HUES6 (cell line): ENCODE results near the gene TCF25.

Experiments
- H3K27ac ChIP-seq: 2 replicates; pipeline ENCODE4 v1.7.0; 2013; ENCODE audit warnings: low read depth, mild to moderate bottlenecking, low read length, inconsistent platforms
- H3K27me3 ChIP-seq: 2 replicates; pipeline ENCODE4 v1.6.1; 2013; ENCODE audit warnings: low read length; ENCODE audit not compliant: control insufficient read depth, insufficient read depth
- H3K36me3 ChIP-seq: 2 replicates; pipeline ENCODE4 v1.6.1; 2013; ENCODE audit warnings: low read length; ENCODE audit not compliant: control insufficient read depth, insufficient read depth
- H3K4me1 ChIP-seq: 2 replicates; pipeline ENCODE4 v1.6.1; 2013; ENCODE audit warnings: low read length; ENCODE audit not compliant: control insufficient read depth, insufficient read depth
- H3K4me3 ChIP-seq: 2 replicates; pipeline ENCODE4 v1.5.1; 2013; ENCODE audit warnings: low read depth, low read length
- H3K9ac ChIP-seq: one replicate; pipeline ENCODE4 v1.6.1; 2013; ENCODE audit warnings: mild to moderate bottlenecking, low read length
- H3K9me3 ChIP-seq: 2 replicates; pipeline ENCODE4 v1.6.1; 2013; ENCODE audit warnings: low read depth, low read length; ENCODE audit not compliant: control insufficient read depth, insufficient read depth

The TCF25 gene

GRCh38 chr16:89887243-89887642 lies 13.9 kb downstream of the TCF25 start:
- peaks cover 78% of the 10 kb centered on the region for H3K36me3 ChIP-seq
- H3K4me3 ChIP-seq, result no peak overlapping the region
- no peaks in the 10 kb centered on the region for H3K4me1 ChIP-seq
- no peaks in the 10 kb centered on the region for H3K9me3 ChIP-seq
- H3K27ac ChIP-seq, result no peak overlapping the region
- H3K27me3 ChIP-seq, result no peaks in the 10 kb centered on the region
- no peak overlapping the region for H3K9ac ChIP-seq

- peaks cover 77% of the 10 kb centered on the region for H3K36me3 ChIP-seq
- H3K9me3 ChIP-seq, result no peaks in the 10 kb centered on the region
- H3K4me1 ChIP-seq, result no peaks in the 10 kb centered on the region
- H3K9ac ChIP-seq, result no peak overlapping the region
- no peak overlapping the region for H3K4me3 ChIP-seq
- H3K27ac ChIP-seq, result no peak overlapping the region
- H3K27me3 ChIP-seq, result no peaks in the 10 kb centered on the region
Observed at GRCh38 chr16:89890200-89890599, 16.8 kb downstream of the TCF25 start.

GRCh38 chr16:89890886-89891657 lies 17.7 kb downstream of the TCF25 start:
- Histone ChIP-seq H3K9me3 (no peaks in the 10 kb centered on the region), H3K4me3 (no peak overlapping the region), H3K27ac (no peak overlapping the region), H3K9ac (no peak overlapping the region), H3K4me1 (no peaks in the 10 kb centered on the region), H3K27me3 (no peaks in the 10 kb centered on the region), H3K36me3 (peaks cover 78% of the 10 kb centered on the region)

GRCh38 chr16:89892055-89892630 lies 18.8 kb downstream of the TCF25 start:
- Histone ChIP-seq H3K4me3 (no peak overlapping the region), H3K4me1 (no peaks in the 10 kb centered on the region), H3K9me3 (no peaks in the 10 kb centered on the region), H3K9ac (no peak overlapping the region), H3K27ac (no peak overlapping the region), H3K36me3 (peaks cover 79% of the 10 kb centered on the region), H3K27me3 (no peaks in the 10 kb centered on the region)

GRCh38 chr16:89892635-89893034 lies 19.2 kb downstream of the TCF25 start:
- Histone ChIP-seq H3K4me1 (no peaks in the 10 kb centered on the region), H3K9me3 (no peaks in the 10 kb centered on the region), H3K27me3 (no peaks in the 10 kb centered on the region), H3K4me3 (no peak overlapping the region), H3K36me3 (peaks cover 79% of the 10 kb centered on the region), H3K9ac (no peak overlapping the region), H3K27ac (no peak overlapping the region)

GRCh38 chr16:89893642-89894548 lies 20.5 kb downstream of the TCF25 start:
- H3K4me1 ChIP-seq, result no peaks in the 10 kb centered on the region
- H3K9me3 ChIP-seq, result no peaks in the 10 kb centered on the region
- no peaks in the 10 kb centered on the region for H3K27me3 ChIP-seq
- H3K4me3 ChIP-seq, result no peak overlapping the region
- H3K9ac ChIP-seq, result no peak overlapping the region
- peaks cover 82% of the 10 kb centered on the region for H3K36me3 ChIP-seq
- H3K27ac ChIP-seq, result 0 out of 2 replicates have a peak overlapping the region, but pooled peaks have one; percentile 9

- Histone ChIP-seq H3K4me3 (no peak overlapping the region), H3K9me3 (no peaks in the 10 kb centered on the region), H3K36me3 (peaks cover 85% of the 10 kb centered on the region), H3K27me3 (no peaks in the 10 kb centered on the region), H3K27ac (no peak overlapping the region), H3K9ac (no peak overlapping the region), H3K4me1 (no peaks in the 10 kb centered on the region)
Observed at GRCh38 chr16:89895482-89896250, 22.3 kb downstream of the TCF25 start.

GRCh38 chr16:89897204-89897603 lies 23.8 kb downstream of the TCF25 start:
- H3K9me3 ChIP-seq, result no peaks in the 10 kb centered on the region
- peaks cover 76% of the 10 kb centered on the region for H3K36me3 ChIP-seq
- no peak overlapping the region for H3K9ac ChIP-seq
- no peak overlapping the region for H3K27ac ChIP-seq
- no peaks in the 10 kb centered on the region for H3K4me1 ChIP-seq
- H3K27me3 ChIP-seq, result no peaks in the 10 kb centered on the region
- H3K4me3 ChIP-seq, result no peak overlapping the region

GRCh38 chr16:89898201-89898967 lies 25.0 kb downstream of the TCF25 start:
- H3K36me3 ChIP-seq, result peaks cover 71% of the 10 kb centered on the region
- H3K9me3 ChIP-seq, result no peaks in the 10 kb centered on the region
- no peaks in the 10 kb centered on the region for H3K4me1 ChIP-seq
- H3K9ac ChIP-seq, result no peak overlapping the region
- H3K27ac ChIP-seq, result no peak overlapping the region
- H3K4me3 ChIP-seq, result no peak overlapping the region
- no peaks in the 10 kb centered on the region for H3K27me3 ChIP-seq

GRCh38 chr16:89899879-89900481 lies 26.6 kb downstream of the TCF25 start:
- no peak overlapping the region for H3K27ac ChIP-seq
- H3K27me3 ChIP-seq, result no peaks in the 10 kb centered on the region
- no peaks in the 10 kb centered on the region for H3K4me1 ChIP-seq
- peaks cover 77% of the 10 kb centered on the region for H3K36me3 ChIP-seq
- H3K9me3 ChIP-seq, result no peaks in the 10 kb centered on the region
- no peak overlapping the region for H3K4me3 ChIP-seq
- no peak overlapping the region for H3K9ac ChIP-seq
